T-helper 9 cell (primary cell): ENCODE results near the gene KRTAP6-2.

Experiments used
- DNase-seq: peaks from one replicate; pipeline ENCODE4 v3.0.0-alpha.2; 2020

Gene KRTAP6-2

DNA sequence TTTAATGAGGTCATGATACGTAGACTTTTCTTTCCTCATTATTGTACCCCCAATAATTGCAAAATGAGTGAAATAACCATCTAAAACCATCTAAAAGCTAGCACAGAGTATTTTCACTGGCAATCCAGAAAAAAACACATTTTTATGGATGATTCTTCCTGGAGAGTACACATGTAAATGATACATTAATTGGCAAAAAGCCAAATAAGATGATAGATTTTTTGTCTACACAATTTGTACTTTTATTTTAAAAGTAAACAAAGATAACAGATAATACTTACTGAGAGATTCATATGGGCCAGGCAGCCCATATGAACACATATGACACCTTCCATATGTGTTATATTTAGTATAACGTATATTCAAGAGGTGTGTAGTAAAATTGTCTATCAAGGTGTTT is 35.1 kb downstream of the KRTAP6-2 start:
- DNase-seq: no peak

DNA sequence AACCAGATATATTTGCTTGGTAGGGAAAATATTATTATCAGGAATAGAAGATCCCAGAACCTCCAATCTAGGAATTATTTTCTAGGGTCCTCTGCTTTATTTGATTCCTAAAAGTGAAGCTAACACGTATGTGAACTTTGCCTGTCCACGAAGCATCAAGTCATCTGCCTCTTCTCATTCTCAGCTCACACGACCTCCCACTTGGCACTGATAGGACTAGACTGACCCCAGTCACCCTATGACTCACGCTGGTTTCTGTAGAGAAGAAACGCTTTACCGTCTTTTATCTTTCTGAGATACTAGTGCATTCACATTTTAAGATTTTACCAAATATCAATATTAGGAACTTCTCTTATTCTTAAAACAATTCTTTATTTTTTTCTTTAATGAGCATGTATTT is 35.6 kb downstream of the KRTAP6-2 start:
- DNase-seq: no peak

DNA sequence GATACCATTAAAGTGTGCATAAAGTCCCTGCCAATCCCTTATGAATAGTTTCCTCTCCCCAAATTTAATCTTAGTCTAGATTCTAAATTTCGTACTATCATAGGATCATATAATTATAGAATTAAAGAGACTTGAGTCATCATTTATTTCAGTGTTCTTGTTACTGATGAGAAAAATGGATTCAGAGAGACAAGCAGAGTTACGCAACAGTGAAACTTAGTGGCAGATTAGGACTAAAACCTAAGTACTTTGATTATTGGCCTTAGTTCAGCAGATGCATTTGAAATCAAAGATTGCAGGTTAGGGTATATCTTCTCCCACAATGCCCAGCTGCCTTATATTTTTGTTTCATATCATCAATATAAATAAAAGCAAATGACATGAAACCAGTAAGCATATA is 36.7 kb downstream of the KRTAP6-2 start:
- no peak for DNase-seq

DNA sequence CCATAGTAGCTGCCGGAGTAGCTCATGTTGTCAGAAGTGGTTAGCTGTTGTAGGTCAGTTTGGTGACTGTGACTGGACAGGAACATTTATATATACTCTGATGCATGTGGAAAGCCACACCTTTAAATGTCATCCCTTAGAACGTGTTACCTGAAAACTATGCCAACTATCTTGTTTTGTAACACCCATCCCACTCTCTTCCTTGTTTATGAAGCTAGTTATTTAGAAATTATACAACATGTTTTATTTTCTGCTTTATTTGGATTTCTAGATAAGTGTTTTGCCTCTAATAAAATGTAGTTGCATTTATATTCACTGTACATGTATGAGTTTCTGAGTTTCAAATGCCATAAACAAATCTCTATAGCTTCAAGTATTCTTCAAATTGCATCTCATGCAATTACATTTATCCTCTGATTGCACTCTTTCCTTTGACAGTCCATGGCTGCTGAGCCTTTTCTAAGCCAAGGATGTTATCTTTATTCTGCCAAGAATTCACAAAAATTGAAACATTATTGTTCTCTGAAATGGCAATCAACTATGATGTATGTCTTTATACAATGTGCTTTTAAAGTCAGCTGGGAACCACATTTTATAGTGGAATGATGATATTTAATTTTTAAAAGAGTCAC is 37.3 kb downstream of the KRTAP6-2 start, which contains the start of gene KRTAP19-7:
Gene KRTAP19-7 (minus strand): TSS at position 51 of the 632 bp plus-strand sequence. CDS start 25 bp downstream, at position 26.
- no peak for DNase-seq

DNA sequence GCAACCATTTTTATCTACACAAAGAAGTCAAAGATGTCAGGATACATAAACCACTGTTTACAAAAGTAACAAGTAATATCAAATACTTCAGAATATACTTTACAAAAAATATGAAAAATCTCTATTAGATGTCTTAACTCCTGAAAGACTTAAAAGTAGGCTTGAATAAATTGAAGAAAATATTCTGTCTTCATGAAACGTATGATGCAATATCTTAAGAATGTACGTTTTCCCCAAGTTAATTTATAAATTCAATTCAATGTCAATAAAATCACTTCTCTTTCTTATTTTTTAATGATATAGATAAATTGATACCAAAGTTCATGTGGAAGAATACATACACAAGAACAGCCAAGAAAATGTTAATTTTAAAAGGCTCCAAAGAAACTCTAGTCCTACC is 43.6 kb downstream of the KRTAP6-2 start:
- no peak for DNase-seq

DNA sequence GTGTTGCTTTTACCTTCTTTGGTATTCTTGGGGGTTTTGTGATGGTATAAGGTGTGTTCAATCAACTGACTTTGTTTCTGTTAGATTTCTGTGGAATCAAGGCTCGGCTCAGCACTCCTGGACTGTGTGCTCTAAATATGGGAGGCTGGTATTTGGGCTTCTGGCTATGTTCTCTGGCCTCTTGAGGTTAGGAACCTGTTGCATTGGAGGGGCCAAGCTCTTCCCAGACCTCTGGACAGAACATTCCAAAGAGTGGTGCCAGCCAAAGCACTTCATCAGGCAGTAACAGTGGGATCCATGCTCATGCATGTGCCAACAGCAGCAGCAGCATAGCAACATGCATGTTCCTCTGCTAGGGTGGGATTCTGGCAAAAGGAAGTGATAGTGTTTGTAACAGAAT is 45.9 kb downstream of the KRTAP6-2 start:
- no peak for DNase-seq
